Panc1 (cell line): ENCODE results near the gene SLC9A9.
"Not testable (repeated sequence)": the region's sequence is repeated elsewhere in the genome, so short reads cannot be mapped to it uniquely, and the experiment has no call there.

ENCODE experiments used
- CTCF ChIP-seq: fragments of 450-650 bp; IDR thresholded peaks from 2 replicates; pipeline ENCODE4 v1.5.1; 2017; ENCODE audit warnings: mild to moderate bottlenecking
- POLR2AphosphoS5 ChIP-seq: IDR thresholded peaks from 2 replicates; pipeline ENCODE4 v1.6.1; 2012; ENCODE audit warnings: mild to moderate bottlenecking, low read depth, low read length, moderate library complexity

- TF ChIP-seq POLR2AphosphoS5, CTCF: not testable (repeated sequence)
Observed at GRCh38 chr3:143798151-143798550, 50.1 kb downstream of the SLC9A9 start.
